IPS DF 4.7 (cell line): ENCODE results near the gene SULT4A1.

ENCODE experiments used
- DNase-seq: peaks from one replicate; pipeline ENCODE4 v3.0.0-alpha.2; 2013; ENCODE audit warnings: low spot score; ENCODE audit errors: extremely low read depth

The SULT4A1 gene

DNA sequence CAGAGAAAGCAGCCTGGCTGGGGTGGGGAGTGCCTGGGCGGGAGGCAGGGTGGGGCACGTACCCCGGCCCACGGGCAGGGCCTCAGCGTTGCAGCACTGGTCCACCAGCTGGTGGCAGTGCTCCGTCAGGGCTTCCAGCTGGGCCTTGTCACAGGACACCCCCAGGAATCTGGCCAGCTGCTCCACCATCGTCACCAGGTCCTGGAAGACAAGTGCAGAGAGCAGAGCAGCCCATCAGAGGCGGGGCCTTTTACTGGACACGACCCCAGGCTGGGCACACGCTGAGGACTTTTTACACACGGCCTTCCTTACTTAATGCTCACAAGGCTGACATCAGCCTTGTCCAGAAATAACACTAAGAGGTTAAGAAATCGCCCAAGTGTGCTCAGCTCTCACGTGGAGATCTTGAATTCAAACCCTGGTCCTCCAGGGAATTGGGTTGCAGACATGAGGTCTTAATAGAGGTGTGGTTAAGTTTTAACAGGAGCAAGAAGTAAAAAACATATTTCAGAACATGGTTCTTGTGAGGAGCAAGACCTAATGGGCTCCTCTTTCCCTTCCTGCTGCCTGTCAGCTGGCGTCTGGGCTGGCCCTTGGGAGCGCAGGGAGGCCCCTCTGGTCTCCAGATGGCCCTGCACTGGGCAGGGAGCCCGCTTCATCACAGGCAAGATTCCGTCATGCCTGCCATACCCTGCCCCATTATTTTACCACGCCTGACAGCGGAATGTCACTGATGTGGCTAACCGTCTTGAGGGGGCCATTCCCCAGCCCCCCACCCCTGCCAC, 33.1 kb downstream of the SULT4A1 start:
- no peak for DNase-seq

- no peak for DNase-seq
Measured at GRCh38 chr22:43828725-43828997, 33.7 kb downstream of the SULT4A1 start.

- DNase-seq = no peak
Measured at GRCh38 chr22:43827926-43828724, 34.2 kb downstream of the SULT4A1 start.

GRCh38 chr22:43827003-43827735, 35.1 kb downstream of the SULT4A1 start:
- no peak for DNase-seq

DNA sequence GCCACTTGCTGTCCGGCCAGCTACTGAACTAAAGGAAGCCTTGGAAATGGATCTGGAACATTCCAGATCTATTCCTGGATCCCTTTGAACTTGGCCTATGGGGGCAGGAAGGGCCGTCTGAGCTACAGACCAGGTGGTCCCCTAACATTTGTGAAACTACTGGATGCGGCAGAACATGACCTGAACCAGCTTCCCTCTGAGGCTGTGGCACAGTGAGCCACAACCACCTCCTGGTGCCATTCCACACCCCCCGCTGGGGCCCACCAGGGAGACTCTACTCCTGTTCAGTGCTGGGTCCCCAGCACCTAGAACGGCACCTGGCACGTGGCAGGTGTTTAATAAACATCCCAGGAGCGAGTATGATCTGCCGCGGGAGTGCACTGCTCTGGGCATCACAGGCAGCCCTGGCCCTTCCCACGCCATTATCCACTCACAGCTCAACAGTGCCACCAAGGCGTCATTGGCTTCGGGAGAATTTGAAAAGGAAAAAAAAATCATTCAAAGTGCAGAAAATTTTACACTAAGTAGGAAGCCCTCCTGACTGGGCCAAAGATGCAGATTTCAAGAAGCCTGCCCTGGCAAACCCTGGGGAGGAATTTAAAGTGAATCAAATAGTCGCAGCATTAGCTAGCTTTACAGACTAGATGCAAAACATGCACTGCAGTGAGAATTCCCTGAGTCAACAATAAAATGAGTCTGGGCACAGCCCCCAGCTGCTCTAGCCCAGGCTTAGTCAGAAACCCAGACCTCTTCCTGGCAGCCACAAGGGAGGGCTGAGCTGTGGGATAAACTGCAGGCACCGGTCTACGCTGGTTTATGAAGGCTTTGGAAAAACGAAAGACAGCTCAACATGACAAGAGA, 35.9 kb downstream of the SULT4A1 start:
- no peak for DNase-seq

- DNase-seq = no peak
Measured at GRCh38 chr22:43825651-43826050, 36.7 kb downstream of the SULT4A1 start.

GRCh38 chr22:43824724-43825420, 37.4 kb downstream of the SULT4A1 start:
- no peak for DNase-seq

DNA sequence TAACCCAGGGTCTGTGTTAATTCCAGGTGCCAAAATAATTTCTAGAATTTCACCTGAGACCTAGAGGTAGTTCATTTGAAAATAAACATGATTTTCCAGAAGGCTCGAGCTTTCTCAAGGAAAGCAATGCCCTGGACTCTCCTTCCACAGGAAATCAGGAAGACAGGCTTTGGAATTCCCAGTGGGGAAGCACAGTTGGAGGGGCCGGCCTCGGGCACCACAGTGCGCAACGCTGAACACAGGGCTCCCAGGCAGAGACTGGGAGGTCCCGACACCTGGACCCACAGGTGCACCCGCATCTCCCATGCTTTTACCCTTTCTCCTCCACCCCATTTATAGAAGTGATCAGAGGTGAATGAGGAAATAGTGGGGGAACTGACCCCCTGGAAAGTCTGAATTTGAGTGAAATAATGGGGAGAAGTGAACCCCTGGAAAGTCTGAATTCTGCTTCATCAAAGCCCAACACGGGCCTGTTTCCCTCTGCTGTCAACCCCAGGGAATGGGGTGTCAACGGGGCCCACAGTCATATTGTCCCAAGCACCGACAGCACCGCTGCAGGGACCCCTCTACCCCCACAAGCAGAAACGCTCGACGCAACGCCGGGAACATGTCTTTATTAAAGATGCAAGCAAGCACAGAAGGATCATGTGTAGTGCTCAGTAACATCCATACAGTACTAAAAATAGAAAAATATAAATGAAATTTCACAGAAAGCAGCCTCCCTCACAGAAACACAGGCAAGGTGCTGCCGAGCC, 38.2 kb downstream of the SULT4A1 start:
- DNase-seq = no peak

DNA sequence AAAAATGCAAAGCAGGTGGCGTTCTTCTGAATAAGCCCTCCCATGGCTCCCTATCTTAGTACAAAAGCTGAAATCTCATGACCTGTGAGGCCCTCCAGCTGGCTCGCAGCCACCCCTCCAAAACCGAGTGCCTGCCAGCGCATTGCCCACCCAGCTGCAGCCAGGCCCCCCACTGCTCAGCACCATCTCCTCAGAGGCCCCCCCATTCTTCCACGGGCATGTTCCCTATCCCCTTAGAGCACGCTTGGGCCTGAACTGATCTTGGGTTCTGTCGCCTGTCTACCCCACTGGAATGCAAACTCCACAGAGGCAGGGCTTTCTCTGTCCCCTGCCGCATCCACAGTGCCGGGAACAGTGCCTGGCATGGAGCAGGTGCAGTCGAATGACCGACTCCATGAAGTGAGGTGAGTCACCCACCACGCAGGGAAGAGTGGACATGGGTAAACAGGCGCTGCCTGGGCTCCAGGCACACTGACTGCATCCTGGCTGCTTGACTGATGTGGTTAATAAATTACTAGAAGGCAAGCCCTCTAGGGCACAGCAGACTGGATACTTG, 38.9 kb downstream of the SULT4A1 start:
- DNase-seq = no peak

GRCh38 chr22:43821606-43822425, 40.5 kb downstream of the SULT4A1 start:
- no peak for DNase-seq

DNA sequence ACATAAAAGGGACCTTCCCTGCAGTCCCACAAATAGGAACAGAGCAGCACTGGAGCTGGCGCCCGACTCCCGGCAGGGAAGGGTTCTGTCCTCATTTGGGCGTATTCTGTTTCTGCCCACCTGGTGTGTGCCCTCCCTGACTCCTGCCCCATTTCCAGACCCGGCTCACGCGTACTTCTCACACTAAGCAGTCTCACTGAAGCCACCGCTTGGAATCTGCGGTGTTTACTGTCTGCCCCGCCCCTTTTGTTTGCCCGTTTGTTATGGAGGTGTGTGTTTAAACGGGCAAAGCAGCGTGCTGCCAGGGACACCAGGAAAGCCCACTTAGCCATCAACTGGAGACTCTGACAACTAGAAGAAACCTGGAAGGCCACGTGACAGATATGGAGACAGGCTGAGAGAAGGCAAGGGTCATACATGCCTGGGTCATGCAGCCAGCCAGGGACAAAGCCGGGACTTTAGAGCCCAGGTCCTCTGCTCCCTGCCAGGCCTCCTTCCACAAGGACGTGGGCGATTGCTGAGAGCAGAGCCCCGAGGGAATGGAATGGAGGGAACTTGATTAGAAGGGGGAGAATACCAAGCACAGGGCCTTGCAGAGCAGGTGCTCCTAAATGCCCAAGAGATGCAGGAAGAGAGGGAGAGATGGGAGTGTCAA, 41.5 kb downstream of the SULT4A1 start:
- no peak for DNase-seq

GRCh38 chr22:43819931-43820640, 42.2 kb downstream of the SULT4A1 start:
- no peak for DNase-seq

- no peak for DNase-seq
Measured at GRCh38 chr22:43819421-43819921, 42.8 kb downstream of the SULT4A1 start.

DNA sequence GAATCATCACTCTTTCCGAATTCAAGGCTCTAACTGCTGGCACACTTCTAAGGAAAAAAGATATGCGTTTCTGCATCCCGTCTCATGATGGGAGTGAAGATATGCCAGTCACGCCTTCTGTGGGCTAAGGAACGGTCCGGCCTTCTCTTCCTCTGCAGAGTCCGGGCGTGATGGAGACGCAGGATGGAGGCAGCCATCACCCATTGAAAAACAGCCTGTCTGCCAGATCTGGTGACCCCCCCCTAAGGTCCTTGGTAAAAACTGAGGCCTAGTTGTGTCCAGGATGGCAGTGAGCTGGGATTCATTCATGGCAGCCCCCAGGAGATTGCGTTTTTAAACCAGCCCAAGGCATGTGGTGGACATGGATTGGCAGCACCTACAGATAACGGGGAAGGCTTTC, 43.3 kb downstream of the SULT4A1 start:
- no peak for DNase-seq

- DNase-seq = no peak
Measured at GRCh38 chr22:43817402-43817801, 44.9 kb downstream of the SULT4A1 start.

DNA sequence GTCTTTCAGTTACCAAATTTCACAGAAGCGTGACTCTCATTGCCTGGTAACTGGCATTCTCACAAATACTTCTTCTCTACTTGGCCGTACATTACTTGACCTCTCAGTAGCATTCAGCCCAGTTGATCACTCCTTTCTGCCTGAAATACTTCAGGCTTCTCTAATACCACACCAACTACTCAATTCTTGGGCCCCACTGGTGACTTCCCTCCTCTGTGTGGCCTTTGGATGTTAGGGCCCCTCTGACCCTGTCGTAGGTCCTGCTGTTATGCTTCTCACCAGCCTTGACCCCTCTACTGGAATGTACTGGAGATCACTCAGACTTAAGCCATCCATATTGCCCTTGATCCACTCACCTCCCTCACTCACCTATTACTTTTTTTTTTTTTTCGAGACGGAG, 48.0 kb downstream of the SULT4A1 start:
- no peak for DNase-seq

DNA sequence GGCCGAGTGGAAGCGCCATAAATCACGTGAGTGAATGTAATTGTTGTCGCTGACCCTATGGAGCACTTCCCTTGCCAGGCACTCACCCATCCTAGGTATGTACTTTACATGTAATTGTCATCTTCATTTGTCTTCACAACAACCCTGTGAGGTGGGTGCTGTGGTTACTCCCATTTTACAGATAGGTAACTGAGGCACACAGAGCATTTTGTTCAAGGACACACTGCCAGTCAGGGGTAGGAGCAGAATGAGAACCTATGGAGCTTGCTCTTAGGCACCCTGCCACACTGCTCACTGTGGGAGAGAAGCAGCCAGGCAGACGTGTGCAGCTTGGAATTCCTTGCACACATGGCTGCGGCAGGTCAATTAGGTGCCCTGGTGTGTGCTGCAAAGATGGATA, 49.4 kb downstream of the SULT4A1 start:
- DNase-seq = no peak
